SU-DHL-6 (cell line): Measurements from ENCODE around the gene USP7.

Source experiments
- CTCF ChIP-seq: fragments of 200-600 bp; sonication (generic); IDR thresholded peaks from one replicate; pipeline ENCODE4 v1.5.1; 2017; ENCODE audit warnings: antibody characterized with exemption, mild to moderate bottlenecking, low read length, moderate library complexity; ENCODE audit not compliant: insufficient read depth, poor library complexity, severe bottlenecking
- EZH2phosphoT487 ChIP-seq: fragments of 200-600 bp; sonication (generic), shearing (Covaris generic); conservative IDR thresholded peaks from 2 replicates; pipeline ENCODE4 v1.6.1; 2018; ENCODE audit warnings: mild to moderate bottlenecking, antibody characterized with exemption, low read length, moderate library complexity, mixed read lengths

DNA sequence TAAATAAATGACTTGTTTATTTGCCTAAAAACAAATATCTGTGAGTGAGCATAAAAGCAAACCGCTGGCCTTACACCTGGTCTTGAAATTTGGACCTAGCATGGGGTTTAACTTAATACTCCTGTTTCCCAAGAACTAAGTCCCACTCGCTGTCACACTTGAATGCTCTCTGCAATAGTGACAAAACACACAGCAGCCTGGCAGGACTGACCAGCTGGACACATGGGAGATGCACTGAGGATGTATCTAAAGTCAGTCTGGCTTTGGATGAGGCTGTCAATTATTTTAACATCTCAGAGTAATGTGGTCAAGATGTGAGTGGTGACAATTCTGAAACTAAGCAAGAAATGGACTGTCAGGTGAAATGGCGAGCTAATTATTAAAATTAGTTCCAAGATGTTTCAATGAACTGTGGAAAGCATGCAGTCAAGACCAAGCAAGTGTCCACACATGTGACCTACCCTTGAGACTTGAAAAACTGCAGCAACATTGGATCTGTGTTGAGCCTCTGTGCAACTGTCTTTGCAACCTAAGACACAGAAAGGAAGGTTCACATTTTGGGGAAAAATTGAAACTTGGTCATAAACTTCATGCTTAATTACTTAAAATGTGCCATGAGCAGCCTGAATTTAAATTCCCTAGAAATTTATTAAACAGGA, 64.9 kb downstream of the USP7 start:
- TF ChIP-seq CTCF = no peak
- no peak for TF ChIP-seq EZH2phosphoT487
